Bronchial epithelial cell (primary cell): ENCODE measurements around the gene APOBEC3C. TPM values are rescaled to one million over a fixed set of nuclear protein-coding genes. Genes with fewer than 3 reads are reported as not detected.
"Not testable (repeated sequence)": the region's sequence is repeated elsewhere in the genome, so short reads cannot be mapped to it uniquely, and the experiment has no call there.

Source experiments
- DNase-seq: peaks from one replicate; pipeline ENCODE4 v3.0.0-alpha.2; 2010; ENCODE audit warnings: low read depth
- FAIRE-seq: peaks from 2 replicates; lab custom pipeline; 2011; peaks lifted over from hg19 to GRCh38; lab: Jason Lieb, UNC
- H3K27me3 ChIP-seq: 2 replicates; pipeline ENCODE4 v1.5.1; 2011; ENCODE audit warnings: low read length; ENCODE audit not compliant: control insufficient read depth, insufficient read depth
- H3K36me3 ChIP-seq: 2 replicates; pipeline ENCODE4 v1.5.1; 2011; ENCODE audit warnings: low read length; ENCODE audit not compliant: control insufficient read depth, insufficient read depth
- H3K4me3 ChIP-seq: 2 replicates; pipeline ENCODE4 v1.5.1; 2011; ENCODE audit warnings: mild to moderate bottlenecking, low read depth, low read length, control low read depth
- total RNA-seq: library from RNA; depleted of rRNA; stranded (reverse); fragments of >200 nt; gene quantifications from 2 replicates; pipeline ENCODE4 v1.2.1, GENCODE V29; 2014
- TF ChIP-seq, protein P1 (sequence below): IDR thresholded peaks from 2 replicates; pipeline ENCODE4 v1.5.1; 2011; ENCODE audit warnings: mild to moderate bottlenecking, moderate library complexity, low read length, control low read depth, inconsistent platforms; ENCODE audit not compliant: insufficient read depth, severe bottlenecking

Gene APOBEC3C
- total RNA-seq, 1 donor from 2014 or later: 4.2 TPM

DNA sequence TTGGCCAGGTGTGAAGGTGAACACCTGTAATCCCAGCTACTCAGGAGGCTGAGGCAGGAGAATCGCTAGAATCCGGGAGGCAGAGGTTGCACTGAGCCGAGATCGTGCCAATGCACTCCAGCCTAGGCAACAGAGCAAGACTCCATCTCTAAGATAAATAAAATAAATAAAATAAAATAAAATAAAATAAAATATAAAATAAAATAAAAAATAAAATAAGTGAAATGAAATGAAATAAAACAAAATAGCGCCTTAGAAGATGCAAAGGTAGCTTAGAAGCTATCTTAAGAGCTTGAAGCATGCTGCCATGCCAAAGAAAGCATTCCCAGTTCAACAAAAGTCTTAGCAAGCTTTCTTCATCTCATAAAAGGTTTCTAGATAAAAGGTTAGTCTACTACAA is 6.9 kb upstream of the APOBEC3C start:
- DNase-seq (no peak), FAIRE-seq (no peak)
- Histone ChIP-seq H3K27me3 (no peaks in the 10 kb centered on the region), H3K4me3 (no peak overlapping the region), H3K36me3 (no peaks in the 10 kb centered on the region)
- TF ChIP-seq, protein P1, sequence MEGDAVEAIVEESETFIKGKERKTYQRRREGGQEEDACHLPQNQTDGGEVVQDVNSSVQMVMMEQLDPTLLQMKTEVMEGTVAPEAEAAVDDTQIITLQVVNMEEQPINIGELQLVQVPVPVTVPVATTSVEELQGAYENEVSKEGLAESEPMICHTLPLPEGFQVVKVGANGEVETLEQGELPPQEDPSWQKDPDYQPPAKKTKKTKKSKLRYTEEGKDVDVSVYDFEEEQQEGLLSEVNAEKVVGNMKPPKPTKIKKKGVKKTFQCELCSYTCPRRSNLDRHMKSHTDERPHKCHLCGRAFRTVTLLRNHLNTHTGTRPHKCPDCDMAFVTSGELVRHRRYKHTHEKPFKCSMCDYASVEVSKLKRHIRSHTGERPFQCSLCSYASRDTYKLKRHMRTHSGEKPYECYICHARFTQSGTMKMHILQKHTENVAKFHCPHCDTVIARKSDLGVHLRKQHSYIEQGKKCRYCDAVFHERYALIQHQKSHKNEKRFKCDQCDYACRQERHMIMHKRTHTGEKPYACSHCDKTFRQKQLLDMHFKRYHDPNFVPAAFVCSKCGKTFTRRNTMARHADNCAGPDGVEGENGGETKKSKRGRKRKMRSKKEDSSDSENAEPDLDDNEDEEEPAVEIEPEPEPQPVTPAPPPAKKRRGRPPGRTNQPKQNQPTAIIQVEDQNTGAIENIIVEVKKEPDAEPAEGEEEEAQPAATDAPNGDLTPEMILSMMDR: no peak

GRCh38 chr22:39008271-39008850 is 5.7 kb upstream of the APOBEC3C start:
- not testable (repeated sequence) for DNase-seq

DNA sequence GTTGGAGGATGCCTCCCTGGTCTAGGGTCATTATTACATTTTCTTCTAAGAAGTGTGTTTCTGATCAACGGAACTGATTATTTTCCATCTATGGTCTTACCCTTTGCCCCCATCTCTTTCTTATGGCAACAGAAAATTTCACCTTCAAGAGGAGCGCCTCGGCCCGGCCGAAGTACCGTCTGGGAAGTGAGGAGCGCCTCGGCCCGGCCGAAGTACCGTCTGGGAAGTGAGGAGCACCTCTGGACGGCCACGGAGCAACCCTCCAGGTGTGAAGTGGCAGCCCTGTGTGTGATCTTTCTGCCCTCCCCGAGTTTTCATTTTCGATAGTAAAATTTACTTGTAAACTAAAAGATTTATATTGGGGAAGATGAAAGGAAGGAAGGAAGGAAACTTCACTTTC is 3.1 kb upstream of the APOBEC3C start:
- Histone ChIP-seq H3K27me3 (no peaks in the 10 kb centered on the region), H3K36me3 (peaks cover 3% of the 10 kb centered on the region), H3K4me3 (no peak overlapping the region)
- no peak for DNase-seq
- TF ChIP-seq, protein P1: no peak
- FAIRE-seq: no peak

More at GRCh38 chr22:39008271-39008850, 5.7 kb upstream of the APOBEC3C start:
- FAIRE-seq, H3K27me3 ChIP-seq, H3K4me3 ChIP-seq, H3K36me3 ChIP-seq: not testable (repeated sequence)

DNA sequence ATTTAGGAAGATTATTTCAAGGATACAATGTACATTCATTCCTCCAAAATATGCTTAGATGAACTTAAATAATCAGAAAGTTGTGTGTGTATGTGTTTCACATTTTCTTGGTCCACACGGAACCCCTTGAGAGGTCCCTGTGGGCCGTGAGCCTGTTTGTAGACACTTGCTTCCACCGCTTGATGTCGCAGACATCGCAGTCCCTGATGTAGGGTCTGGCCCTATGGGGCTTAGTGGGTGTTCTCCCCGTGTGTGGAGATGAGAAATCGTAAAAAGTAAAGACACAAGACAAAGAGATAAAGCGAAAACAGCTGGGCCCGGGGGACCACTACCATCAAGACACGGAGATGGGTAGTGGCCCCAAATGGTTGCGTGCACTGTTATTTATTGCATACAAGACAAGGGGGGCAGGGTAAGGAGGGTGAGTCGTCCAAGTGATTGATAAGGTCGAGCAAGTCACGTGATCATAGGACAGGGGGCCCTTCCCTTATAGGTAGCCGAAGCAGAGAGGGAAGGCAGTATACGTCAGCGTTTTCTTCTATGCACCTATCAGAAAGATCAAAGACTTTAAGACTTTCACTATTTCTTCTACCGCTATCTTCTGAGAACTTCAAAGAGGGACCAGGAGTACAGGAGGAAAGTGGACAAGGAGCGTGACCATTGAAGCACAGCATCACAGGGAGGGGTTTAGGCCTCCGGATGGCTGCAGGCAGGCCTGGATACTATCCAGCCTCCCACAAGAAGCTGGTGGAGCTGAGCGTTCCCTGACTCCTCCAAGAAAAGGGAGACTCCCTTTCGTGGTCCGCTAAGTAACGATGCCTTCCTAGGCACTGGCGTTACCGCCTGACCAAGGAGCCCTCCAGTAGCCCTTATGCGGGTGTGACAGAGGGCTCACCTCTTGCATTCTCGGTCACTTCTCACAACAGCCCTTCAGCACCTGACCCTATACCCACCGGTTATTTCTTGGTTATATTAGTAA is 1.2 kb upstream of the APOBEC3C start:
- TF ChIP-seq, protein P1: no peak
- DNase-seq (no peak), FAIRE-seq (no peak)
- Histone ChIP-seq H3K27me3 (no peaks in the 10 kb centered on the region), H3K36me3 (peaks cover 5% of the 10 kb centered on the region), H3K4me3 (no peak overlapping the region)

- not testable (repeated sequence) for H3K36me3 ChIP-seq, DNase-seq, H3K27me3 ChIP-seq, H3K4me3 ChIP-seq, FAIRE-seq
Measured at GRCh38 chr22:39013561-39013941, 506 bp upstream of the APOBEC3C start.

DNA sequence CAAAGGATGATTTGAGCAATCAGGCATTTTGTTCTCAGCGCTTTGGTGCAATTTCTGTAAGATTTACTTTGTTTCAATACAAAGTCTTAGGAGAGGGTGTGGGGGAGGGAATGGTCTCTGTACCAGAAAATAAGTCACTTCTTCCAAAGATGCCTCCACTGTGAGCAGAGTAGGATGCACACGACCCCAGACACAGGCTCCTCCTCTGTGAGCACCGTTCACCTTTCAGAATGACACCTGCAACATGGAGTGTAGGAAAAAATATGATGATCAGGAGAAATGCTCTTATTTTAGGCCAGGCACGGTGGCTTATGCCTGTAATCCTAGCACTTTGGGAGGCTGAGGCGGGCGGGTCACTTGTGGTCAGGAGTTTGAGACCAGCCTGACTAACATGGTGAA is 665 bp downstream of the APOBEC3C start:
- H3K36me3 ChIP-seq, FAIRE-seq, H3K27me3 ChIP-seq: not testable (repeated sequence)
- peak; percentile 3 for DNase-seq
- H3K4me3 ChIP-seq: peak overlapping the region; percentile 76

GRCh38 chr22:39016592-39016991 is 2.5 kb downstream of the APOBEC3C start:
- TF ChIP-seq, protein P1: no peak
- H3K27me3 ChIP-seq: no peaks in the 10 kb centered on the region
- DNase-seq: no peak
- no peak for FAIRE-seq
- no peak overlapping the region for H3K4me3 ChIP-seq
- H3K36me3 ChIP-seq: peaks cover 6% of the 10 kb centered on the region
